ENCODE results near the gene CIB1.

Gene CIB1

GRCh38 chr15:90202929-90203328, 30.8 kb downstream of the CIB1 start:
- no peak overlapping the region for H3K4me3 ChIP-seq (replicated peaks; ENCODE audit: low read depth, low read length)
- DNase-seq (ENCODE audit: low read depth): no peak
- TF ChIP-seq CTCF (IDR thresholded peaks at IDR 0.05; ENCODE audit: low read length, missing control alignments): no peak

GRCh38 chr15:90201944-90202375, 31.8 kb downstream of the CIB1 start:
- no peak for TF ChIP-seq CTCF (IDR thresholded peaks at IDR 0.05; ENCODE audit: low read length, missing control alignments)
- no peak for DNase-seq (ENCODE audit: low read depth)
- peak overlapping the region; percentile 58 for H3K4me3 ChIP-seq (replicated peaks; ENCODE audit: low read depth, low read length)

DNA sequence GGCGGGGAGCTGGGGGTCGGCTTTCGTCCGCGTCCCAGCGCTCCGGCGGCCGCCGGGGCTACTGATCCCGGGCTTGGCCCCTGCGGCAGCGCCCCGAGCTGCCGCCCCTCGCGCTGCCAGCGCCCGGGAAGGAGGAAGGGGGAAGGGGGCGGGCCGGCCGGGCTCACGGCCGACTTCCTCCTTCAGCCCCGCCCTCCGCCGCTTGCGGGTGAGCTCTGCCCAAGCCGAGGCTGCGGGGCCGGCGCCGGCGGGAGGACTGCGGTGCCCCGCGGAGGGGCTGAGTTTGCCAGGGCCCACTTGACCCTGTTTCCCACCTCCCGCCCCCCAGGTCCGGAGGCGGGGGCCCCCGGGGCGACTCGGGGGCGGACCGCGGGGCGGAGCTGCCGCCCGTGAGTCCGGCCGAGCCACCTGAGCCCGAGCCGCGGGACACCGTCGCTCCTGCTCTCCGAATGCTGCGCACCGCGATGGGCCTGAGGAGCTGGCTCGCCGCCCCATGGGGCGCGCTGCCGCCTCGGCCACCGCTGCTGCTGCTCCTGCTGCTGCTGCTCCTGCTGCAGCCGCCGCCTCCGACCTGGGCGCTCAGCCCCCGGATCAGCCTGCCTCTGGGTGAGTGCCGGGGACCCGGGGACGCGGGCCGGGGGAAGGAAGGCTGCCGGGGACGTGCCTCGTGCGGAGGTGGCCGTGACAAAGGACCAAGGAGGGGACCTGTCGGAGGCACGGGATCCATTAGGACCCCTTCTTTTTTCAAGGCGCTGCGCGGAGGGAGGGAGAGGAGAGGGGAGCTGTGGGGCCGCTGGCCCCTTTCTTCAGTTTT, 32.4 kb downstream of the CIB1 start, which contains the start of gene SEMA4B:
SEMA4B (plus strand) TSS at position 201 of the 814 bp plus-strand sequence; CDS start at position 450, 249 bp downstream.
- TF ChIP-seq CTCF (IDR thresholded peaks at IDR 0.05; ENCODE audit: low read length, missing control alignments): no peak
- H3K4me3 ChIP-seq (replicated peaks; ENCODE audit: low read depth, low read length): peak within 1 kb of the TSS; percentile 58
- DNase-seq (ENCODE audit: low read depth): peak; percentile 35

DNA sequence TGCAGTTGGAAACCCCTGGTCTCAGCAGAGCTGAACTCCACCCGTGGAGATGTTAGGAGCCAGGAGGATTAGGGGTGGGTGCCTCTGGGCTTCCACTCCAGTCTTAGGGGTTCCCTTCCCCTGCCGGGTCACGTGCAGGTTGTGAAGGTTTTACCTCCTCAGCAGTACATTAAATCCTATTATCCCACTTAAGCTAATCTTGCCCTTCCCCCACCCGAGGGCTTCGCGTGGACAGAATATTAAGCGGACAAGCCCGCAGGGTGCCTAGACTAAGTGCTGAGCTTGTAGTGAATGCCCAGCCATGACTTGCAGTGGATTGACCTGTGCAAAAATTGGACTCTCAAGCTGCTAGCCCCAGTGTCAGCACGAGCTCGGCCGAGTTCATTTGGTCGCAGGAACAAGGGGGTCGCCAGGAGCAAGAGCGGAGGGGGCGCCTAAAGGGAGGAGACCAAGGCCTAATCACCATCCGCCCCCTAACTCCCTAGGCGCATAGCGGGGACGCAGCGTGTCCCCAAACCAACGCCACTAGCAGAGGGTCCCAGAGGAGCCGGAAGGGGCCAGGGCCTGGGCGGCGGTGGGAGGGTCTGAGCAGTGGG, 33.1 kb downstream of the CIB1 start:
- no peak for TF ChIP-seq CTCF (IDR thresholded peaks at IDR 0.05; ENCODE audit: low read length, missing control alignments)
- no peak for DNase-seq (ENCODE audit: low read depth)

GRCh38 chr15:90194655-90195054, 39.1 kb downstream of the CIB1 start:
- DNase-seq (ENCODE audit: low read depth): no peak
- no peak overlapping the region for H3K4me3 ChIP-seq (replicated peaks; ENCODE audit: low read depth, low read length)
- no peak for TF ChIP-seq CTCF (IDR thresholded peaks at IDR 0.05; ENCODE audit: low read length, missing control alignments)

More for the DNA sequence above, 33.1 kb downstream of the CIB1 start:
- H3K4me3 ChIP-seq (replicated peaks; ENCODE audit: low read depth, low read length): peak overlapping the region; percentile 58

DNA sequence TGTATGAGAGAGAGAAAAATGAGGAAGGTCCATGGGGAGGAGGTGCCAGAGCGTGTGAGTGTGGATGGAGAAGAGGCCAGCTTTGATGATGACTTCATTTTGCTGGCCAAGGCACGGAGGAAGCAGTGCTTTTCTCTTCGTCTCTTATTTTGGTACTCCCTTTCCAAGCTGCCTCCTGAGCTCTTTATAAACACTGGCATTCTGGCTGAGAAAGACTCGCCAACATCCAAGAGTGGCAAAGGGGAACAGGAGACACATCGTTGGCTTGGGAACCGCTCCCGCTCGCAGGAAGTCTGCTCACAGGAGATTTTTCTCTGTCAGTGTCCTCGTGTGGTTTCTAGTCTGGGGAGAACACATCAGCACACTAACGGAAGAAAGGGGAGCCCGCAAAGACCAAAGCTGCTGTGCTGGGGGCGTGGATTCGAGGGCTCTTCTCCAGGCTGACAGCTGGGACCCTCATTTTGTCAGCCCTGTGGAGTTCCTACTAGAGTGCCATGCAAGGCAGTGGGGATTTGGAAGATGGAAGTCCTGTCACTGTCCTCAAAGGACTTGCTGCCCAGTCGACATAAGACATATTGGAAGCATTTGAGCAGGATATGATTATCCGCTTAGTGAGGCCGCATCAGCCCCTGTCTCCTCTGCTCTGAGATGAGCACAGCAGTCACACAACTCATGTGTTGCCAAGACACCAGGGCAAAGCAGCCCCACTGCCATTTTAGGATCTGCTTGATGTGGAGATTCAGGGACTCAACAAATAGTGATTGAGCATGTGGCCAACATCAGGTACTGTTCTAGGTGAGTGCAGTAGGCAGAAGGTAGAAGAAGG, 40.6 kb downstream of the CIB1 start:
- TF ChIP-seq CTCF (IDR thresholded peaks at IDR 0.05; ENCODE audit: low read length, missing control alignments): no peak
- no peak overlapping the region for H3K4me3 ChIP-seq (replicated peaks; ENCODE audit: low read depth, low read length)
- no peak for DNase-seq (ENCODE audit: low read depth)
